GM19328 (cell line): ENCODE measurements around the gene RABL3.
"Not testable (repeated sequence)": the region's sequence is repeated elsewhere in the genome, so short reads cannot be mapped to it uniquely, and the experiment has no call there.

ENCODE experiments used
- ATAC-seq: cut with Tn5 transposase; IDR thresholded peaks from one replicate; pipeline ENCODE4 v1.9.1; 2021; ENCODE audit warnings: mild to moderate bottlenecking, moderate library complexity; ENCODE audit not compliant: unreplicated experiment

Gene RABL3

GRCh38 chr3:120683671-120684301 is 58.5 kb downstream of the RABL3 start:
- no peak for ATAC-seq

GRCh38 chr3:120683213-120683612 is 59.1 kb downstream of the RABL3 start:
- ATAC-seq, result no peak

GRCh38 chr3:120682095-120682681 is 60.1 kb downstream of the RABL3 start, which contains the start of gene HGD:
HGD (minus strand) TSS chr3:120682239; CDS start chr3:120682111, 128 bp downstream.
- no peak for ATAC-seq

- no peak for ATAC-seq
These were observed 60.7 kb downstream of the RABL3 start for GRCh38 chr3:120681506-120682038.

- no peak for ATAC-seq
These were observed 61.3 kb downstream of the RABL3 start for GRCh38 chr3:120681018-120681417.

- no peak for ATAC-seq
These were observed 62.0 kb downstream of the RABL3 start for GRCh38 chr3:120680193-120680894.

- no peak for ATAC-seq
These were observed 63.3 kb downstream of the RABL3 start for GRCh38 chr3:120678984-120679383.

GRCh38 chr3:120678331-120678947 is 63.9 kb downstream of the RABL3 start:
- peak; percentile 67 for ATAC-seq

- not testable (repeated sequence) for ATAC-seq
These were observed 65.1 kb downstream of the RABL3 start for GRCh38 chr3:120677193-120677592.

GRCh38 chr3:120673116-120673515 is 69.2 kb downstream of the RABL3 start:
- no peak for ATAC-seq

GRCh38 chr3:120670576-120670975 is 71.7 kb downstream of the RABL3 start:
- no peak for ATAC-seq

- no peak for ATAC-seq
These were observed 77.4 kb downstream of the RABL3 start for GRCh38 chr3:120664926-120665325.

GRCh38 chr3:120661945-120662344 is 80.4 kb downstream of the RABL3 start:
- ATAC-seq, result no peak

GRCh38 chr3:120661106-120661905 is 81.0 kb downstream of the RABL3 start:
- ATAC-seq, result no peak

- no peak for ATAC-seq
These were observed 82.5 kb downstream of the RABL3 start for GRCh38 chr3:120659834-120660233.

- no peak for ATAC-seq
These were observed 83.0 kb downstream of the RABL3 start for GRCh38 chr3:120659285-120659684.

GRCh38 chr3:120652896-120653545 is 89.3 kb downstream of the RABL3 start:
- no peak for ATAC-seq

GRCh38 chr3:120652281-120652680 is 90.0 kb downstream of the RABL3 start:
- no peak for ATAC-seq

- ATAC-seq, result no peak
These were observed 92.0 kb downstream of the RABL3 start for GRCh38 chr3:120650311-120650710.

GRCh38 chr3:120649830-120650233 is 92.5 kb downstream of the RABL3 start:
- ATAC-seq, result no peak
